NCI-H1092 (cell line): ENCODE data around the gene CARD6.
"Not testable (repeated sequence)": the region's sequence is repeated elsewhere in the genome, so short reads cannot be mapped to it uniquely, and the experiment has no call there.

Experiments
- DNase-seq: peaks from one replicate; lab custom pipeline; 2025; lab: John Stamatoyannopoulos, UW

The CARD6 gene

GRCh38 chr5:40841068-40841805 lies at the start of gene CARD6:
CARD6 (plus strand) TSS chr5:40841367; CDS start chr5:40841383, 16 bp downstream.
- no peak for DNase-seq

- DNase-seq, result no peak
Observed at GRCh38 chr5:40791715-40792139, 49.4 kb upstream of the CARD6 start.

- DNase-seq, result not testable (repeated sequence)
Observed at GRCh38 chr5:40792691-40793090, 48.5 kb upstream of the CARD6 start.

GRCh38 chr5:40794340-40794739 lies 46.8 kb upstream of the CARD6 start:
- not testable (repeated sequence) for DNase-seq

- not testable (repeated sequence) for DNase-seq
Observed at GRCh38 chr5:40794877-40795276, 46.3 kb upstream of the CARD6 start.

GRCh38 chr5:40796487-40796889 lies 44.7 kb upstream of the CARD6 start:
- no peak for DNase-seq

GRCh38 chr5:40797273-40798011 lies 43.7 kb upstream of the CARD6 start:
- DNase-seq, result peak; percentile 32

- peak; percentile 76 for DNase-seq
Observed at GRCh38 chr5:40798012-40798800, 43.0 kb upstream of the CARD6 start, which contains the start of gene PRKAA1. PRKAA1 (minus strand) TSS chr5:40798374; CDS start chr5:40798189, 185 bp downstream.

- DNase-seq, result no peak
Observed at GRCh38 chr5:40798801-40799210, 42.4 kb upstream of the CARD6 start.

GRCh38 chr5:40799258-40799657 lies 41.9 kb upstream of the CARD6 start:
- no peak for DNase-seq

GRCh38 chr5:40801771-40802562 lies 39.2 kb upstream of the CARD6 start:
- DNase-seq, result no peak

GRCh38 chr5:40812125-40812524 lies 29.0 kb upstream of the CARD6 start:
- no peak for DNase-seq

- no peak for DNase-seq
Observed at GRCh38 chr5:40813698-40814281, 27.4 kb upstream of the CARD6 start.

GRCh38 chr5:40823459-40823858 lies 17.7 kb upstream of the CARD6 start:
- no peak for DNase-seq

- not testable (repeated sequence) for DNase-seq
Observed at GRCh38 chr5:40825461-40826043, 15.6 kb upstream of the CARD6 start.

GRCh38 chr5:40826489-40827187 lies 14.5 kb upstream of the CARD6 start:
- no peak for DNase-seq

GRCh38 chr5:40827188-40827977 lies 13.8 kb upstream of the CARD6 start:
- DNase-seq, result no peak

GRCh38 chr5:40828021-40828631 lies 13.0 kb upstream of the CARD6 start:
- no peak for DNase-seq
